Measurements from ENCODE around the gene CARD19. TPM values are rescaled to one million over a fixed set of nuclear protein-coding genes. Genes with fewer than 3 reads are reported as not detected.
A peak's percentile ranks its signal among the peaks of the same experiment; 100 is the strongest.

CARD19 gene
- total RNA-seq, 4 donors from 2014 or later, result 54.0 to 83.6 (median 78.1) TPM

- Histone ChIP-seq H3K27ac (replicated peaks in 1 of 4) (peak overlapping the region; percentile 91 to 99 (median 94)), H3K36me3 (no peaks in the 10 kb centered on the region), H3K4me1 (peaks cover 37 to 45% (median 41%) of the 10 kb centered on the region in 4 donors), H3K27me3 (no peaks in the 10 kb centered on the region), H3K9me3 (peaks cover 0 to 14% (median 5%) of the 10 kb centered on the region in 4 donors), H3K4me3 (no peak overlapping the region)
- TF ChIP-seq CTCF (IDR thresholded peaks at IDR 0.05) (no peak), EP300 (IDR thresholded peaks at IDR 0.05) (no peak), POLR2A (IDR thresholded peaks at IDR 0.05; ENCODE audit: low read depth) (no peak), POLR2AphosphoS5 (IDR thresholded peaks at IDR 0.05) (no peak)
- intact Hi-C loops (cut with DNase I), result no loop called here
- DNase-seq (ENCODE audit: extremely low spot score), result no peak
- 39% methylated on average over 7 of the region's 11 CpGs for WGBS
Observed at GRCh38 chr9:93093127-93093876, 2.7 kb upstream of the CARD19 start.

DNA sequence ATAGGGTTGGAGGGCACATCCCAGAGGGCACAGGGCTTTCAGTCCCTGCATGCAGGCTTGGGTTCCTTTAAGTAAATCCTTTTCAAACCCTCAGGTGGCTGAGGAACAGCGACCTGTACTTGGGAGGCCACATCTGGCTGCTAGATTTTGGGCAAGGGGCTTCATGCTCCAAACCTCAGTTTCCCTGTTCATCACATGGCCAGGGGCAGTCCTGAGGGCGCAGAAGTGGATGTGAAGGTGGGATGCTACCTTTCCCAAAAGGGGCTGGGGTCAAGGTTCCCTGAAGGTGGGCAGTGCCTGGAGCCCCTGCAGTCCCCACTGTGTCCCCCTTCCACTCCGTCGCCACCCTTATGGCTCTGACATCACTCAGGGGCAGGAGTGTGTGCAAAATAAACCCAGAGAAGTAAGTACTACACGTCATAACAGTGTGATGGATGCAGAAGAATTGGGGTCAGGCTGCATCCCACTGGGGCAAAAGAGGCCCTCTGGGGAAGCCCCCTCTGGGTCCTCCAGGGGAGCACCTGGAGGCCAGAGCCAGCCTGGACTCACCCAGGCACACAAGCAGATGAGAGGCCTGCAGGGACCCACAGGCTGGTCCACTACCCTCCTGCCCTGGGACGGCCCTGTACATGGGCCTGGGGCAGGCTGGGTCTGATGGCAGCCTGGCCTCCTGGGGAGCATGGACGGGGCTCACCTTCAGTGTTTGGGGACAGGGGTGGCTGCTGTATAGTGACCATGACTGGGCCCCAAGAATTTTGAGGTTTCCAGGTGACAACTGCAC, 1.9 kb upstream of the CARD19 start:
- no peak for DNase-seq (ENCODE audit: extremely low spot score)
- no peaks in the 10 kb centered on the region for H3K27me3 ChIP-seq
- no peaks in the 10 kb centered on the region for H3K36me3 ChIP-seq
- TF ChIP-seq POLR2A (IDR thresholded peaks at IDR 0.05; ENCODE audit: low read depth) (no peak), CTCF (IDR thresholded peaks at IDR 0.05) (no peak), EP300 (IDR thresholded peaks at IDR 0.05) (no peak), POLR2AphosphoS5 (IDR thresholded peaks at IDR 0.05) (no peak)
- intact Hi-C loops (cut with DNase I), result no loop called here
- H3K27ac ChIP-seq (replicated peaks in 1 of 4), result peak overlapping the region; percentile 91 to 99 (median 94)
- H3K9me3 ChIP-seq, result peaks cover 0 to 14% (median 5%) of the 10 kb centered on the region in 4 donors
- peaks cover 45 to 52% (median 49%) of the 10 kb centered on the region in 4 donors for H3K4me1 ChIP-seq
- WGBS, result 75% methylated on average over 5 of the region's 7 CpGs
- no peak overlapping the region for H3K4me3 ChIP-seq

DNA sequence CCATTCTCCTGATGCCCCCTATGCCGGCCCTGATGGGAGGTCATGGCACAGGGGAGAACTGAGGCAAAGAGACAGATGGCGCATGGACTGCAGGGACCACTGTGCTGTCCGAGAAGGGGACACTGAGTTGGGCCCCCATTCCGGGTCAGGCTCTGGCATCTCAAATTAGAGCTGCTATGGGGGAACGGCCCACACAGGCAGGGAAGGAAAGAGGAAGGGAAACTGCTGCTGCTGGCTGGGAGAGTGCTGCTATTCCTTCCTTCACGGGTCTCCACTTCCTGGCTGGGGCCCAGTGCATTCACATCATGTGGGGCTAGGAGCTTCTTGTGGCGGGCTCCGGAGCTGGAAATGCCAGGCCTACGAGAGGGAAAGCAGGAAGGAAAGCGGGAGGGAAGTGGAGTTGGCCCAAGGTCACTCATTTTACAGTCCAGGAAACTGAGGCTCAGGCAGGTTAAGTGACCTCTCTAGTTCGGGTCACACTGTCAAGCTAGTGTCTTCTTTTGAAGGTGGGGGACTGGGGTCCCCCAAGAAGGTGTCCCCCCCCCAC, 1.3 kb upstream of the CARD19 start:
- Histone ChIP-seq H3K27me3 (no peaks in the 10 kb centered on the region), H3K9me3 (peaks cover 0 to 14% (median 5%) of the 10 kb centered on the region in 4 donors), H3K27ac (replicated peaks in 1 of 4) (peak overlapping the region; percentile 91 to 99 (median 94)), H3K4me3 (peak overlapping the region; percentile 57 to 99 (median 68)), H3K36me3 (no peaks in the 10 kb centered on the region), H3K4me1 (peaks cover 51 to 59% (median 55%) of the 10 kb centered on the region in 4 donors)
- WGBS, result 54% methylated on average over 11 of the region's 11 CpGs
- intact Hi-C loops (cut with DNase I), result loop anchor here (5.0 kb wide), 1 partner anchor 38 kb away; the partner anchor contains the start of gene NINJ1
- DNase-seq (ENCODE audit: extremely low spot score), result no peak
- TF ChIP-seq EP300 (IDR thresholded peaks at IDR 0.05) (no peak), POLR2A (IDR thresholded peaks at IDR 0.05; ENCODE audit: low read depth) (no peak), CTCF (IDR thresholded peaks at IDR 0.05) (no peak), POLR2AphosphoS5 (IDR thresholded peaks at IDR 0.05) (no peak)

DNA sequence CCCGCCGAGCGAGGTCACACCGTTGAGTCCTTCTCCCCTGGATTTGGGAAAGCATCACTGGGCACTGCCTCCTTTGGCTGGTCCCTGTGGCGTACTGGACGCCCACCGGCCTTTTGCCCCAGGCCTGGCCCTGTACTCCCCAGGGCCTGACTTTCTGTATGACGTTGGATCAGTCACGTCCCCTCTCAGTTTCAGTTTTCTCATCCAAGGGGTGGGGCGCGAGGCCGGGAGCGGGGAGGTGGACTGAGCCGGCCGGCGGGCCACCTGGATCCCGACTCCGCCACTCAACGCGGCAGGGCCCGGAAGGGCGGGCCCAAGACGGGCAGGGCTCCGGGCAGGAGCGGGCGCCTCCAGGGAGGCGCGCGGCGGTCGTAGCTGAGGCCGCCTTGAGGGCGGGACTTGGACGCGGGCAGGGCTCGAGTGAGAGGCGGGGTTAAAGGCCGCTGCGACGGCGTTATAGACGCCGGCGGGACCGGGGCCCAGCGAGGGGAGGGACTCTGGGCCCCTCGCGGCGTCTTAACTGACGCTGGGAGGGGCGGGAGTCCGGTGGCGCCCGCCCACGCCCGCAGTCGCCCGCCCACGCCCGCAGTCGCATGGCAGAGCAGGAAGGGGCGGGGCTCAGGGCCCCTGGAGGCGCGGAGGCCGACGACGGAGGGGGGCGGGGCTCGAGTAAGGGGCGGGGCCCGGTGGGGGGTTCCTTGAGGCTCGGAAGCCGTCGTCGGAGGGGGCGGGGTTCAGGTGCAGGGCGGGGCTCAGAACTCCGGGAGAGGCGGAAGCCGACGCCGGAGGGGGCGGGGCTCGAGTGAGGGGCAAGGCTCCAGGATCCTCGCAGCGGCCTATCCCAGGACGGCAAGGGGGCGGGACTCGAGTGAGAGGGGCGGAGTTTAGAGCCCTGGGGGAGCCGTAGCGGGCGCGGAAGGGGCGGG, 549 bp upstream of the CARD19 start:
- intact Hi-C loops (cut with DNase I), result loop anchor here (5.0 kb wide), 1 partner anchor 37 kb away; the partner anchor contains the start of gene NINJ1
- Histone ChIP-seq H3K9me3 (peaks cover 0 to 14% (median 5%) of the 10 kb centered on the region in 4 donors), H3K4me3 (peak overlapping the region; percentile 70 to 99 (median 78)), H3K36me3 (no peaks in the 10 kb centered on the region), H3K4me1 (peaks cover 52 to 64% (median 61%) of the 10 kb centered on the region in 4 donors), H3K27me3 (no peaks in the 10 kb centered on the region), H3K27ac (replicated peaks in 1 of 4) (peak overlapping the region; percentile 91 to 99 (median 94))
- peak; percentile 100 for DNase-seq (ENCODE audit: extremely low spot score)
- WGBS, result 19% methylated on average over 23 of the region's 95 CpGs
- TF ChIP-seq POLR2AphosphoS5 (IDR thresholded peaks at IDR 0.05) (peak; percentile 66 to 89), POLR2A (IDR thresholded peaks at IDR 0.05; ENCODE audit: low read depth) (peak; percentile 85), CTCF (IDR thresholded peaks at IDR 0.05) (no peak), EP300 (IDR thresholded peaks at IDR 0.05) (no peak)

All from esophagus muscularis mucosa (tissue), 4 donors.